GM12865 (cell line): Measurements from ENCODE around the gene DACT2.

Experiments
- DNase-seq: peaks from one replicate; pipeline ENCODE4 v3.0.0; 2010; ENCODE audit warnings: low read depth
- H3K4me3 ChIP-seq: 2 replicates; pipeline ENCODE4 v1.5.1; 2011; ENCODE audit warnings: mild to moderate bottlenecking, low read depth, low read length, control low read depth
- CTCF ChIP-seq: IDR thresholded peaks from 2 replicates; pipeline ENCODE4 v1.5.1; 2011; ENCODE audit warnings: low read length, control low read depth, low read depth, inconsistent platforms; ENCODE audit not compliant: insufficient read depth; ENCODE audit errors: missing control alignments

Gene DACT2

GRCh38 chr6:168336967-168337366 is 17.4 kb upstream of the DACT2 start:
- no peak for TF ChIP-seq CTCF
- no peak for DNase-seq
- H3K4me3 ChIP-seq: no peak overlapping the region

GRCh38 chr6:168333989-168334388 is 14.4 kb upstream of the DACT2 start:
- H3K4me3 ChIP-seq: no peak overlapping the region
- DNase-seq: no peak
- TF ChIP-seq CTCF: no peak

- DNase-seq: no peak
- no peak for TF ChIP-seq CTCF
- no peak overlapping the region for H3K4me3 ChIP-seq
Observed at GRCh38 chr6:168333491-168333890, 13.9 kb upstream of the DACT2 start.

- no peak for TF ChIP-seq CTCF
- H3K4me3 ChIP-seq: no peak overlapping the region
- no peak for DNase-seq
Observed at GRCh38 chr6:168333039-168333438, 13.5 kb upstream of the DACT2 start.

GRCh38 chr6:168332020-168332419 is 12.4 kb upstream of the DACT2 start:
- no peak overlapping the region for H3K4me3 ChIP-seq
- no peak for TF ChIP-seq CTCF
- DNase-seq: no peak

GRCh38 chr6:168331058-168331457 is 11.5 kb upstream of the DACT2 start:
- no peak for TF ChIP-seq CTCF
- no peak for DNase-seq
- H3K4me3 ChIP-seq: no peak overlapping the region

GRCh38 chr6:168330403-168330802 is 10.8 kb upstream of the DACT2 start:
- no peak for TF ChIP-seq CTCF
- DNase-seq: no peak
- H3K4me3 ChIP-seq: no peak overlapping the region
